CD14-positive monocyte (primary cell): ENCODE measurements around the gene PCDHA5. TPM values are rescaled to one million over a fixed set of nuclear protein-coding genes. Genes with fewer than 3 reads are reported as not detected.
"Not testable (repeated sequence)": the region's sequence is repeated elsewhere in the genome, so short reads cannot be mapped to it uniquely, and the experiment has no call there.

Experiments
- DNase-seq, 3 donors: peaks; one replicate each; pipeline ENCODE4 v3.0.0-alpha.2; 2011 to 2022
- H2AFZ ChIP-seq: 2 replicates; pipeline ENCODE4 v1.6.0; 2012; ENCODE audit warnings: mild to moderate bottlenecking, low read depth, low read length, inconsistent platforms; ENCODE audit not compliant: insufficient read depth, poor library complexity, severe bottlenecking
- H3K27ac ChIP-seq, 2 donors: 1 replicate in 1 of 2; 2 replicates in 1 of 2; pipeline ENCODE4 v1.5.1; 2012 to 2013; ENCODE audit warnings: low read length in 2 of 2, control low read depth in 1 of 2, inconsistent platforms in 1 of 2, low read depth in 1 of 2, mild to moderate bottlenecking in 1 of 2
- H3K27me3 ChIP-seq, 2 donors: one replicate each; pipeline versions ENCODE4 v1.6.0 to v1.6.1; 2011 to 2013; ENCODE audit warnings: low read length in 2 of 2; ENCODE audit not compliant: control insufficient read depth in 2 of 2, insufficient read depth in 2 of 2
- H3K36me3 ChIP-seq, 2 donors: replicated peaks in 1 of 2; 1 replicate in 1 of 2; 2 replicates in 1 of 2; pipeline versions ENCODE4 v1.5.1 to v1.6.1; 2012 to 2013; ENCODE audit warnings: low read length in 2 of 2, control low read depth in 1 of 2, inconsistent platforms in 1 of 2, mild to moderate bottlenecking in 1 of 2; ENCODE audit not compliant: insufficient read depth in 2 of 2, control insufficient read depth in 1 of 2
- H3K4me1 ChIP-seq, 2 donors: 1 replicate in 1 of 2; 2 replicates in 1 of 2; pipeline versions ENCODE4 v1.5.1 to v1.6.1; 2012 to 2013; ENCODE audit warnings: low read length in 2 of 2, control low read depth in 1 of 2, inconsistent platforms in 1 of 2, mild to moderate bottlenecking in 1 of 2, moderate library complexity in 1 of 2; ENCODE audit not compliant: insufficient read depth in 2 of 2, control insufficient read depth in 1 of 2
- H3K4me2 ChIP-seq: replicated peaks from 2 replicates; pipeline ENCODE3; 2012; ENCODE audit warnings: low read length, moderate library complexity, mild to moderate bottlenecking; ENCODE audit not compliant: poor library complexity, severe bottlenecking; ENCODE audit errors: extremely low read depth
- H3K4me3 ChIP-seq, 3 experiments: fragments of 200-600 bp in 1 of 3; sonication (generic) in 1 of 3; replicated peaks in 1 of 3; 1 replicate in 2 of 3; 2 replicates in 1 of 3; pipeline ENCODE4 v1.5.1; 2011 to 2013; ENCODE audit warnings: low read length in 3 of 3, mild to moderate bottlenecking in 3 of 3, control low read depth in 2 of 3, low read depth in 2 of 3, inconsistent platforms in 1 of 3, moderate library complexity in 1 of 3
- H3K79me2 ChIP-seq: 2 replicates; pipeline ENCODE4 v1.6.0; 2012; ENCODE audit warnings: mild to moderate bottlenecking, control low read depth, inconsistent platforms, low read length, moderate library complexity; ENCODE audit not compliant: insufficient read depth
- H3K9ac ChIP-seq: 2 replicates; pipeline ENCODE4 v1.6.0; 2017; ENCODE audit warnings: low read length, mild to moderate bottlenecking; ENCODE audit not compliant: insufficient read depth, poor library complexity, severe bottlenecking
- H3K9me3 ChIP-seq, 2 donors: replicated peaks in 1 of 2; 1 replicate in 1 of 2; 2 replicates in 1 of 2; pipeline versions ENCODE4 v1.5.1 to v1.6.1; 2012 to 2013; ENCODE audit warnings: low read length in 2 of 2, control low read depth in 1 of 2; ENCODE audit not compliant: control insufficient read depth in 1 of 2, insufficient read depth in 1 of 2
- H4K20me1 ChIP-seq: 2 replicates; pipeline ENCODE4 v1.6.0; 2012; ENCODE audit warnings: mild to moderate bottlenecking, low read length, control low read depth, moderate library complexity; ENCODE audit not compliant: insufficient read depth
- H3K27ac Mint-ChIP-seq, 7 donors: one replicate each; pipeline ENCODE4 v1.8.0; 2020; ENCODE audit warnings: mild to moderate bottlenecking in 7 of 7, mixed read lengths in 7 of 7, moderate library complexity in 6 of 7, inconsistent platforms in 2 of 7
- H3K27me3 Mint-ChIP-seq, 3 donors: one replicate each; pipeline ENCODE4 v1.8.0; 2021 to 2022; ENCODE audit warnings: low read depth in 3 of 3, mild to moderate bottlenecking in 3 of 3, mixed read lengths in 3 of 3, moderate library complexity in 3 of 3, inconsistent platforms in 1 of 3
- H3K36me3 Mint-ChIP-seq, 2 donors: one replicate each; pipeline ENCODE4 v1.8.0; 2020; ENCODE audit warnings: mixed read lengths in 2 of 2, inconsistent platforms in 1 of 2, mild to moderate bottlenecking in 1 of 2
- H3K4me1 Mint-ChIP-seq: one replicate; pipeline ENCODE4 v1.8.0; 2020; ENCODE audit warnings: mild to moderate bottlenecking, mixed read lengths
- H3K4me3 Mint-ChIP-seq, 2 donors: one replicate each; pipeline ENCODE4 v1.8.0; 2020; ENCODE audit warnings: mild to moderate bottlenecking in 2 of 2, mixed read lengths in 2 of 2, moderate library complexity in 1 of 2
- H3K9me3 Mint-ChIP-seq, 7 donors: one replicate each; pipeline ENCODE4 v1.8.0; 2020 to 2022; ENCODE audit warnings: mixed read lengths in 7 of 7, mild to moderate bottlenecking in 6 of 7, moderate library complexity in 6 of 7, inconsistent platforms in 2 of 7
- CTCF ChIP-seq: fragments of 200-600 bp; IDR thresholded peaks from one replicate; pipeline ENCODE4 v1.8.0; 2022; ENCODE audit warnings: antibody characterized with exemption, mild to moderate bottlenecking
- WGBS: methylation state at CpG from one replicate; pipeline ENCODE4 v1.1.5; 2013; ENCODE audit warnings: missing lambda C conversion rate; ENCODE audit not compliant: insufficient coverage; 5-methylcytosine and 5-hydroxymethylcytosine counted together
- intact Hi-C, 2 donors: fragments of 100-400 bp; cut with micrococcal nuclease; formaldehyde crosslinking; loops; one replicate each; pipeline versions ENCODE4 v1.15.0 to v1.15.1; 2023
- polyA plus RNA-seq, 3 donors: library from polyadenylated mRNA; depleted of rRNA in 1 of 3; unstranded in 2 of 3; stranded (reverse) in 1 of 3; fragments of 300-500 nt in 2 of 3; fragments of >200 nt in 1 of 3; fragmentation: Illumina TruSeq in 2 of 3; gene quantifications; 1 replicate in 2 of 3; 2 replicates in 1 of 3; pipeline ENCODE4 v1.2.3, GENCODE V29; 2012 to 2021

The PCDHA5 gene
- polyA plus RNA-seq, 3 donors = not detected

GRCh38 chr5:140833993-140834392 lies 12.6 kb downstream of the PCDHA5 start, which contains the start of gene PCDHA7:
Gene PCDHA7 (plus strand): TSS chr5:140834269. CDS start chr5:140834384, 115 bp downstream.
- Histone ChIP-seq H3K9me3 (peaks cover 38 to 63% of the 10 kb centered on the region in 2 donors), H2AFZ (no peak within 1 kb of the TSS), H3K36me3 (no peaks in the 10 kb centered on the region), H3K4me3 (no peak within 1 kb of the TSS), H3K4me1 (no peaks in the 10 kb centered on the region), H3K27me3 (peaks cover 0 to 19% of the 10 kb centered on the region in 2 donors), H3K79me2 (no peaks in the 10 kb centered on the region), H3K9ac (no peak within 1 kb of the TSS), H3K27ac (no peak within 1 kb of the TSS), H4K20me1 (no peaks in the 10 kb centered on the region), H3K4me2 (no peak within 1 kb of the TSS)
- WGBS = 20% methylated on average over 1 of the region's 8 CpGs
- no peak for DNase-seq
- Mint-ChIP-seq H3K36me3 (peaks cover 0 to 9% of the 10 kb centered on the region in 2 donors), H3K4me1 (no peaks in the 10 kb centered on the region), H3K27ac (no peak within 1 kb of the TSS), H3K4me3 (peak within 1 kb of the TSS in 1 of 2 donors; percentile 53), H3K9me3 (peaks cover 35 to 56% (median 47%) of the 10 kb centered on the region in 7 donors), H3K27me3 (peaks cover 10 to 35% (median 23%) of the 10 kb centered on the region in 3 donors)
- intact Hi-C loops = no loop called here
- TF ChIP-seq CTCF = no peak

DNA sequence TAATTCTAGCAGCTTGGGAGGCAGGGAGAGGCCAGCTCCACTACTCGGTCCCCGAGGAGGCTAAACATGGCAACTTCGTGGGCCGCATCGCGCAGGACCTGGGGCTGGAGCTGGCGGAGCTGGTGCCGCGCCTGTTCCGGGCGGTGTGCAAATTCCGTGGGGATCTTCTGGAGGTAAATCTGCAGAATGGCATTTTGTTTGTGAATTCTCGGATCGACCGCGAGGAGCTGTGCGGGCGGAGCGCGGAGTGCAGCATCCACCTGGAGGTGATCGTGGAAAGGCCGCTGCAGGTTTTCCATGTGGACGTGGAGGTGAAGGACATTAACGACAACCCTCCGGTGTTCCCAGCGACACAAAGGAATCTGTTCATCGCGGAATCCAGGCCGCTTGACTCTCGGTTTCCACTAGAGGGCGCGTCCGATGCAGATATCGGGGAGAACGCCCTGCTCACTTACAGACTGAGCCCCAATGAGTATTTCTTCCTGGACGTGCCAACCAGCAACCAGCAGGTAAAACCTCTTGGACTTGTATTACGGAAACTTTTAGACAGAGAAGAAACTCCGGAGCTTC lies 13.1 kb downstream of the PCDHA5 start:
- H3K9ac ChIP-seq, H3K36me3 Mint-ChIP-seq, H3K27ac ChIP-seq, H3K4me1 ChIP-seq, H3K4me1 Mint-ChIP-seq, H4K20me1 ChIP-seq, H3K4me3 ChIP-seq, H2AFZ ChIP-seq, H3K36me3 ChIP-seq, H3K4me2 ChIP-seq, intact Hi-C loops, DNase-seq, H3K27ac Mint-ChIP-seq, H3K79me2 ChIP-seq: not testable (repeated sequence)
- Mint-ChIP-seq H3K9me3 (peaks cover 30 to 55% (median 42%) of the 10 kb centered on the region in 7 donors), H3K27me3 (peaks cover 10 to 30% (median 20%) of the 10 kb centered on the region in 3 donors), H3K4me3 (peak overlapping the region in 1 of 2 donors; percentile 53)
- Histone ChIP-seq H3K9me3 (peaks cover 33 to 61% of the 10 kb centered on the region in 2 donors), H3K27me3 (peaks cover 0 to 19% of the 10 kb centered on the region in 2 donors)
- 25% methylated on average over 23 of the region's 38 CpGs for WGBS
